ENCODE measurements around the gene CDH1.

DNA sequence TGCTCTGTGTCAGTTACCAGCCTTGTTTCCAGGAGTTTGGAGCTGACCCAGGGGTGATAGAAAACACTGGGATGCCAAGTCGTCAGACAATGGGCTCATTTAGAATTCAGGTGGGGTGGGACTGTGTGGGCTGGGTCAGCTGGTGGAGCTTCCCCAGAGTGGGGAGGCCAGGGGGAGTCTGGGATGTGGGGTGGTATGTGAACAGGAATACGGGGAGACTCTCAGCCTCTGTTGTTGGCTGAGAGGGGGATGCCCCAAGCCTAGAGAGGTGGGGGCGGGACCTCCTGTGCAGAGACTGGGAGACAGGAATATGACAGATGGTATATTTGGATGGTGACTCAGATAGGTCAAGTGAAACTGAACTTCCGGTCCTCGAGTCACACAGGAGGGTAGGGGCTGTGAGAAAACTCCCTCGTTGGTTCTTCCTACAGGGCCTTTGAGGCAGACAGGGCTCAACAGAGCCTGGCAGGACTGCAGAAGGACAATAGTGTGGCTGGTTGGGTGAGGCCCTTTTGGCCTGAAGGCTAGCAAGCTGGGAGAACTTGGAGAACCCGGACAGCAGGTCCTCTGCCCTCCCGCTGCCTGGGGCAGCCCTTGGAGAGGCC, 23.7 kb downstream of the CDH1 start:
- TF ChIP-seq, protein P1, sequence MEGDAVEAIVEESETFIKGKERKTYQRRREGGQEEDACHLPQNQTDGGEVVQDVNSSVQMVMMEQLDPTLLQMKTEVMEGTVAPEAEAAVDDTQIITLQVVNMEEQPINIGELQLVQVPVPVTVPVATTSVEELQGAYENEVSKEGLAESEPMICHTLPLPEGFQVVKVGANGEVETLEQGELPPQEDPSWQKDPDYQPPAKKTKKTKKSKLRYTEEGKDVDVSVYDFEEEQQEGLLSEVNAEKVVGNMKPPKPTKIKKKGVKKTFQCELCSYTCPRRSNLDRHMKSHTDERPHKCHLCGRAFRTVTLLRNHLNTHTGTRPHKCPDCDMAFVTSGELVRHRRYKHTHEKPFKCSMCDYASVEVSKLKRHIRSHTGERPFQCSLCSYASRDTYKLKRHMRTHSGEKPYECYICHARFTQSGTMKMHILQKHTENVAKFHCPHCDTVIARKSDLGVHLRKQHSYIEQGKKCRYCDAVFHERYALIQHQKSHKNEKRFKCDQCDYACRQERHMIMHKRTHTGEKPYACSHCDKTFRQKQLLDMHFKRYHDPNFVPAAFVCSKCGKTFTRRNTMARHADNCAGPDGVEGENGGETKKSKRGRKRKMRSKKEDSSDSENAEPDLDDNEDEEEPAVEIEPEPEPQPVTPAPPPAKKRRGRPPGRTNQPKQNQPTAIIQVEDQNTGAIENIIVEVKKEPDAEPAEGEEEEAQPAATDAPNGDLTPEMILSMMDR (IDR thresholded peaks at IDR 0.05), result no peak
- no peak for TF ChIP-seq POLR2A (IDR thresholded peaks at IDR 0.05)

Measured in tibial nerve (tissue), 3 donors.